Measurements from ENCODE around the gene NHLRC4.

NHLRC4 gene

GRCh38 chr16:585351-585750 lies 18.5 kb downstream of the NHLRC4 start:
- DNase-seq (ENCODE audit: low read depth in 1 of 2, low spot score in 1 of 2), result peak in 1 of 2 experiments; percentile 20
- H3K27ac ChIP-seq (replicated peaks), result no peak overlapping the region

GRCh38 chr16:586047-586644 lies 19.3 kb downstream of the NHLRC4 start:
- Histone ChIP-seq H3K27me3 (ENCODE audit: insufficient read depth, poor library complexity, severe bottlenecking) (no peaks in the 10 kb centered on the region), H3K4me3 (replicated peaks; ENCODE audit: insufficient read depth, low read length) (no peak overlapping the region), H3K27ac (replicated peaks) (no peak overlapping the region)
- TF ChIP-seq GABPA (IDR thresholded peaks at IDR 0.05; ENCODE audit: low read depth), result no peak
- TF ChIP-seq POLR2AphosphoS5 (IDR thresholded peaks at IDR 0.05; ENCODE audit: low read depth), result no peak
- TF ChIP-seq, protein P1, sequence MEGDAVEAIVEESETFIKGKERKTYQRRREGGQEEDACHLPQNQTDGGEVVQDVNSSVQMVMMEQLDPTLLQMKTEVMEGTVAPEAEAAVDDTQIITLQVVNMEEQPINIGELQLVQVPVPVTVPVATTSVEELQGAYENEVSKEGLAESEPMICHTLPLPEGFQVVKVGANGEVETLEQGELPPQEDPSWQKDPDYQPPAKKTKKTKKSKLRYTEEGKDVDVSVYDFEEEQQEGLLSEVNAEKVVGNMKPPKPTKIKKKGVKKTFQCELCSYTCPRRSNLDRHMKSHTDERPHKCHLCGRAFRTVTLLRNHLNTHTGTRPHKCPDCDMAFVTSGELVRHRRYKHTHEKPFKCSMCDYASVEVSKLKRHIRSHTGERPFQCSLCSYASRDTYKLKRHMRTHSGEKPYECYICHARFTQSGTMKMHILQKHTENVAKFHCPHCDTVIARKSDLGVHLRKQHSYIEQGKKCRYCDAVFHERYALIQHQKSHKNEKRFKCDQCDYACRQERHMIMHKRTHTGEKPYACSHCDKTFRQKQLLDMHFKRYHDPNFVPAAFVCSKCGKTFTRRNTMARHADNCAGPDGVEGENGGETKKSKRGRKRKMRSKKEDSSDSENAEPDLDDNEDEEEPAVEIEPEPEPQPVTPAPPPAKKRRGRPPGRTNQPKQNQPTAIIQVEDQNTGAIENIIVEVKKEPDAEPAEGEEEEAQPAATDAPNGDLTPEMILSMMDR (IDR thresholded peaks at IDR 0.05; ENCODE audit: insufficient read depth, low read length), result no peak
- TF ChIP-seq SPI1 (IDR thresholded peaks at IDR 0.05; ENCODE audit: borderline replicate concordance, low read depth), result no peak
- no peak for DNase-seq (ENCODE audit: low read depth in 1 of 2, low spot score in 1 of 2)

More at GRCh38 chr16:585351-585750, 18.5 kb downstream of the NHLRC4 start:
- no peak for TF ChIP-seq SPI1 (IDR thresholded peaks at IDR 0.05; ENCODE audit: borderline replicate concordance, low read depth)
- TF ChIP-seq, protein P2, sequence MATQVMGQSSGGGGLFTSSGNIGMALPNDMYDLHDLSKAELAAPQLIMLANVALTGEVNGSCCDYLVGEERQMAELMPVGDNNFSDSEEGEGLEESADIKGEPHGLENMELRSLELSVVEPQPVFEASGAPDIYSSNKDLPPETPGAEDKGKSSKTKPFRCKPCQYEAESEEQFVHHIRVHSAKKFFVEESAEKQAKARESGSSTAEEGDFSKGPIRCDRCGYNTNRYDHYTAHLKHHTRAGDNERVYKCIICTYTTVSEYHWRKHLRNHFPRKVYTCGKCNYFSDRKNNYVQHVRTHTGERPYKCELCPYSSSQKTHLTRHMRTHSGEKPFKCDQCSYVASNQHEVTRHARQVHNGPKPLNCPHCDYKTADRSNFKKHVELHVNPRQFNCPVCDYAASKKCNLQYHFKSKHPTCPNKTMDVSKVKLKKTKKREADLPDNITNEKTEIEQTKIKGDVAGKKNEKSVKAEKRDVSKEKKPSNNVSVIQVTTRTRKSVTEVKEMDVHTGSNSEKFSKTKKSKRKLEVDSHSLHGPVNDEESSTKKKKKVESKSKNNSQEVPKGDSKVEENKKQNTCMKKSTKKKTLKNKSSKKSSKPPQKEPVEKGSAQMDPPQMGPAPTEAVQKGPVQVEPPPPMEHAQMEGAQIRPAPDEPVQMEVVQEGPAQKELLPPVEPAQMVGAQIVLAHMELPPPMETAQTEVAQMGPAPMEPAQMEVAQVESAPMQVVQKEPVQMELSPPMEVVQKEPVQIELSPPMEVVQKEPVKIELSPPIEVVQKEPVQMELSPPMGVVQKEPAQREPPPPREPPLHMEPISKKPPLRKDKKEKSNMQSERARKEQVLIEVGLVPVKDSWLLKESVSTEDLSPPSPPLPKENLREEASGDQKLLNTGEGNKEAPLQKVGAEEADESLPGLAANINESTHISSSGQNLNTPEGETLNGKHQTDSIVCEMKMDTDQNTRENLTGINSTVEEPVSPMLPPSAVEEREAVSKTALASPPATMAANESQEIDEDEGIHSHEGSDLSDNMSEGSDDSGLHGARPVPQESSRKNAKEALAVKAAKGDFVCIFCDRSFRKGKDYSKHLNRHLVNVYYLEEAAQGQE (IDR thresholded peaks at IDR 0.05; ENCODE audit: insufficient replicate concordance, low read depth), result no peak
- TF ChIP-seq, protein P1 (IDR thresholded peaks at IDR 0.05; ENCODE audit: insufficient read depth, low read length), result no peak
- TF ChIP-seq GABPA (IDR thresholded peaks at IDR 0.05; ENCODE audit: low read depth), result no peak
- no peak for TF ChIP-seq POLR2AphosphoS5 (IDR thresholded peaks at IDR 0.05; ENCODE audit: low read depth)
- no peak overlapping the region for H3K4me3 ChIP-seq (replicated peaks; ENCODE audit: insufficient read depth, low read length)
- no peaks in the 10 kb centered on the region for H3K27me3 ChIP-seq (ENCODE audit: insufficient read depth, poor library complexity, severe bottlenecking)

DNA sequence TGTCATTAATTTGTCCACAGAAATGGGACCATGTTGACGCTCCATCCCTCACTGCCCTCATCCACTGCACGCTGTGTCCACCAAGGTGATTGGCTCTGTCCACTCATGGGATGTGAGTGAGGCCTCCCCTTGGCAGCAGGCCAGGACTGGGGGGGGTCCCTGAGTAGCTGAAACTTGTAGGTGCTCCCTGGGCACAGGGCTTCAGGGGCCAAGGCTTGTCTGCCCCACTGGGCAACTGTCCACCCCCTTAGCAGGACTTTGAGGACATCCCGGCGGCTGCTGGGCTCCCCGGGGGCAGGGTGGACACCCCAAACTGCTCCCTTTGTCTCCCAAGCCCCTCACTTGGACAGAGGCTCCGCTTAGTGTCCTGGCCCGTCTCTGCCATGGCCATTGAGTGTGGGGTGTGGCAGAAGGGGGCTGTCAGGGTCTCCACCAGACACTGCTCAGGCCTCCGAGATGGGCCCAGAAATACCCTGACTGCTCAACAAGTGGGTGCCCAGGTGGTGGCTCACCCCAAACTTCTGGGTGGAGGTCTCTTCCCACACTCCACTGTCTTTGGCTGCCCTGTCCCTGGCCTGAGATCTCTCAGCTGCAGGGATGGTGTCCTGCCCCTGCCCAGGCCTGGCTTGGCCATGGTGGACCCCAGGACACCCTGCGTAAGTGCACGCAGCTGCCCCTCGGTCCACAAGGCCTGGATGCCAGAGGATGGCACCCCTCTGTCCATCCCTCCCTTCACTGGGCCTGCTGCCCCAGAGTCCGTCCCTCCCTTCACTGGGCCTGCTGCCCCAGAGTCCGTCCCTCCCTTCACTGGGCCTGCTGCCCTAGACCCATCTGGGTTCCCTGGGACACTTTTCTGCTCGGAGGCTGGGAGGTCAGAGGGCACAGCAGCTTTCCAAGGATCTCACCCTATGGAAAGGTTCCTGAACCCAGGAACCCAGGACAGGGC lies 20.1 kb downstream of the NHLRC4 start:
- Histone ChIP-seq H3K27ac (replicated peaks) (no peak overlapping the region), H3K4me3 (replicated peaks; ENCODE audit: insufficient read depth, low read length) (no peak overlapping the region), H3K27me3 (ENCODE audit: insufficient read depth, poor library complexity, severe bottlenecking) (no peaks in the 10 kb centered on the region)
- no peak for DNase-seq (ENCODE audit: low read depth in 1 of 2, low spot score in 1 of 2)
- peak; percentile 35 for TF ChIP-seq POLR2AphosphoS5 (IDR thresholded peaks at IDR 0.05; ENCODE audit: low read depth)
- TF ChIP-seq, protein P1 (IDR thresholded peaks at IDR 0.05; ENCODE audit: insufficient read depth, low read length), result no peak

- Histone ChIP-seq H3K4me3 (replicated peaks; ENCODE audit: insufficient read depth, low read length) (peak overlapping the region; percentile 56), H3K27ac (replicated peaks) (peak overlapping the region; percentile 98), H3K27me3 (ENCODE audit: insufficient read depth, poor library complexity, severe bottlenecking) (no peaks in the 10 kb centered on the region)
- peak; percentile 51 to 77 for DNase-seq (ENCODE audit: low read depth in 1 of 2, low spot score in 1 of 2)
- TF ChIP-seq, protein P2 (IDR thresholded peaks at IDR 0.05; ENCODE audit: insufficient replicate concordance, low read depth), result no peak
- TF ChIP-seq POLR2AphosphoS5 (IDR thresholded peaks at IDR 0.05; ENCODE audit: low read depth) (no peak), SPI1 (IDR thresholded peaks at IDR 0.05; ENCODE audit: borderline replicate concordance, low read depth) (no peak), GABPA (IDR thresholded peaks at IDR 0.05; ENCODE audit: low read depth) (no peak)
- TF ChIP-seq, protein P1 (IDR thresholded peaks at IDR 0.05; ENCODE audit: insufficient read depth, low read length), result no peak
These were observed 21.8 kb downstream of the NHLRC4 start for GRCh38 chr16:588639-588888.
